GM21390 (cell line): ENCODE measurements around the gene KCTD21.
"Not testable (repeated sequence)": the region's sequence is repeated elsewhere in the genome, so short reads cannot be mapped to it uniquely, and the experiment has no call there.

ENCODE experiments used
- ATAC-seq: cut with Tn5 transposase; IDR thresholded peaks from one replicate; pipeline ENCODE4 v1.9.1; 2021; ENCODE audit not compliant: unreplicated experiment

KCTD21 gene, protein sequence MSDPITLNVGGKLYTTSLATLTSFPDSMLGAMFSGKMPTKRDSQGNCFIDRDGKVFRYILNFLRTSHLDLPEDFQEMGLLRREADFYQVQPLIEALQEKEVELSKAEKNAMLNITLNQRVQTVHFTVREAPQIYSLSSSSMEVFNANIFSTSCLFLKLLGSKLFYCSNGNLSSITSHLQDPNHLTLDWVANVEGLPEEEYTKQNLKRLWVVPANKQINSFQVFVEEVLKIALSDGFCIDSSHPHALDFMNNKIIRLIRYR

DNA sequence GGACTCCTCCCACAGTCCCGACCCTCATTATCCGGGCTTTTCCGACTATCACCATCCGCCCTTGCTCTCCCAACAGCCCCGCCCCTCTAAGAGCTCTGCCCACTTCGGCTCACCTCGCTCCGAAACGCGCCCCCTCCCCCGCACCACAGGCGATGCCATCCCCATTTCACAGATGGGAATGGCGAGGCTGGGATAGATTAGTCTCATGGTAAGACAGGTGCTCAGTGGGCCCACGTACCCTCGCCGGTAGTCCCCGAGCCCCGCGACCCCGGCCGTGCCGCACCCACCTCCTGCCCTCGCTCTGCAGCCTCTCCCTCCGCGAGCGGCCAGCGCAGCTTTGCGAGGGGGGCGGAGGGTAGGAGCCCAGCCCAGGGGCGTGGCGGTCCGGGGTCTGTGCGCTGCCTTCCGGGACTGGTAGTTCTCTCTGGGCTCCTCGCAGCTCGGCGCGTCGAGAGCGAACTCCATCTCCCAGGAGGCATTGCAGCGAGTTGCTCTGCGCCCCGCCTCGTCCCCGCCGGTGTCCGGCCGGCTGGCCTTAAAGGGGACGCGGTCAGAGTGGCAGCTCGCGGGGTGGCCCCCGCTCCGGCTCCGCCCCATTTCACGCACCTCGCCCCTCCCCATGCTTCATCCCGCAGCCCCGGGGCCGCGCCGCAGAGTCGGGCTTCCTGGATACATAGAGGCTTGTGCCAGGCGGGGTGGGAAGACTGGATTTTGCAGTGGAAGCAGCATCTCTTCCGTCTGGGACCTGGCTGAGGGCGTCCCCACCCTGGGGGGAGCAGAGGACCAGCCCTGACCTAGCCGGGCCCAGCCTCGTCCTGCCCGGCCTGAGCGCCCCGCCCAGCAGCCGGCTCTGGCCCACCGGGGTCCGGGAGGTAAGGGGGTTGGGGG lies at the start of gene KCTD21, which contains the start of gene USP35:
Gene KCTD21 (minus strand): TSS at position 341 of the 888 bp plus-strand sequence. CDS start 14,072 bp downstream, outside the sequence.
Gene USP35 (plus strand): TSS at position 634 of the 888 bp plus-strand sequence. CDS start 7,327 bp downstream, outside the sequence.
- ATAC-seq: peak; percentile 97

DNA sequence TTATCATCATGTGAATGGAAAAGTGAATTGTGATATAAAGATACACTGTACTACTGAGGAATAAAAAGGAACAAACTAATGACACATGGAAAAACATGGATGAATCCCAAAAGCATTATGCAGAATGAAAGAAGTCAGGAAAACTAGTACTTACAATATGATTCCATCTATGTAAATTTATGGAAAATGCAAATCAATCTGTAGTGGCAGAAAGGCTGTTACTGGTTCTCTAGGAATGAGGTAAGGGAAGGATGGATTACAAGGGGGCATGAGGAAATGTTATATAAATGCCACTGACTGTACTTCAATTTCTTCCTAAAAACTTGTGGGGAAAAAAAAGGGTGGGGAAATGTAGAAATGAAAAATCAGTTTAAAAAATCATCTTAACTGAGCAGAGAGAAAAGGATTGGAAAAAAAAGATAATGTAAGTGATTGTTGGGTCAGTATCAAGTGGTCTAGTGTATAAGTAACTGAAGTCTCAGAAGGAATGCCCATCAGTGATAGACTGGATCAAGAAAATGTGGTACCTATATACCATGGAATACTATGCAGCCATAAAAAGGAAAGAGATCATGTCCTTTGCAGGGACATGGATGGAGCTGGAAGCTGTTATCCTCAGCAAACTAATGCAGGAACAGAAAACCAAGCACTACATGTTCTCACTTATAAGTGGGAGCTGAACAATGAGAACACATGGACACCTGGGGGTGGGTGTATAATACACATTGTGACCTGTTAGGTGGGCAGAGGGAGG lies 49.0 kb upstream of the KCTD21 start:
- no peak for ATAC-seq

DNA sequence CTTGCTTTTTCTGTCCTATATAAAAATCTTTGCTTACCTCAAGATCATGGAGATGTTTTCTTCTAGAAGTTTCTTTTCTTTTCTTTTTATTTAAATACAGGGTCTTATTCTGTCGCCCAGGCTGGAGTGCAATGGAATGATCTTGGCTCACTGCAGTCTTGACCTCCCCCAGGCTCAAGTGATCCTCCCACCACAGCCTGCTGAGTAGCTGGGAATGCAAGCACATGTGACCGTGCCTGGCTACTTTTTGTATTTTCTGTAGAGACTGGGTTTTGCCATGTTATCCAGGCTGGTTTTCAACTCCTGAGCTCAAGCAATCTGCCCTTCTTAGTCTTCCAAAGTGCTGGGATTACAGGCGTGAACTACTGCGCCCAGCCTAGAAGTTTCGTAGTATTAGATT lies 45.6 kb upstream of the KCTD21 start:
- ATAC-seq: no peak

DNA sequence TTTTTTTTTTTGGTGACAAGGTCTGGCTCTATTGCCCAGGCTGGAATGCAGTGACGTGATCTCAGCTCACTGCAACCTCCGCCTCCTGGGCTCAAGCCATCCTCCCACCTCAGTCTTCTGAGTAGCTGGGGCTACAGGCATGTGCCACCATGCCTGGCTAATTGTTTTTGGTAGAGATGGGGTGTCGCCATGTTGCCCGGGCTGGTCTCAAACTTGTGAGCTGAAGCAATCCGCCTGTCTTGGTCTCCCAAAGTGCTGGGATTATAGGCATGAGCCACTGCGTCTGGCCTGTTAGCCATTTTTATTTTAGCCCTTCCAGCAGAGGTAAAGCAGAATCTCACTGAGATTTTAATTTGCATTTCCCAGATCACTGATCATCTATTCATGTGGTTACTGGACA lies 44.6 kb upstream of the KCTD21 start:
- not testable (repeated sequence) for ATAC-seq

GRCh38 chr11:78231962-78232501 lies 43.6 kb upstream of the KCTD21 start:
- no peak for ATAC-seq

GRCh38 chr11:78230161-78230877 lies 41.9 kb upstream of the KCTD21 start:
- ATAC-seq: no peak

- no peak for ATAC-seq
Measured at GRCh38 chr11:78229106-78229505, 40.7 kb upstream of the KCTD21 start.

- ATAC-seq: peak; percentile 62
Measured at GRCh38 chr11:78228467-78228866, 40.0 kb upstream of the KCTD21 start.

DNA sequence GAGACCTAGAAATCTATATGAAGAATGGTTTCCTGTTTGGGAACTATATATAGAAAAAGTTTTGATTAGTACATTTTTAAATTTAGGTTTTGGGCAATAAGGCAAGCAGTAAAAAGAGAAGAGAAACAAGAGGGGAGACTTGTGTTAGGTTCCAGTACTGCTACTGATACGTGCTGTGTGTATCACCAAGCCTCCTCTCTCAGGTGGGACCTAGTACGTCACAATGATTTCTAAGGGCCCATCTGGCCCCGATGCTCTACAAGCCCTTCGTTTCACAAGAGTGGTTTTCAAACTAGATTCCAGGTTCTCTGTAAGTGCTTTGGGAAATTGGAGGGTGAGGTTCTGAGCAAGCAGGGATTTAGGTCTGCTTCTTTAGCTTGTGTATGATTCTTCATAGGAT lies 39.5 kb upstream of the KCTD21 start:
- peak; percentile 67 for ATAC-seq

GRCh38 chr11:78226684-78227680 lies 38.6 kb upstream of the KCTD21 start:
- ATAC-seq: no peak

DNA sequence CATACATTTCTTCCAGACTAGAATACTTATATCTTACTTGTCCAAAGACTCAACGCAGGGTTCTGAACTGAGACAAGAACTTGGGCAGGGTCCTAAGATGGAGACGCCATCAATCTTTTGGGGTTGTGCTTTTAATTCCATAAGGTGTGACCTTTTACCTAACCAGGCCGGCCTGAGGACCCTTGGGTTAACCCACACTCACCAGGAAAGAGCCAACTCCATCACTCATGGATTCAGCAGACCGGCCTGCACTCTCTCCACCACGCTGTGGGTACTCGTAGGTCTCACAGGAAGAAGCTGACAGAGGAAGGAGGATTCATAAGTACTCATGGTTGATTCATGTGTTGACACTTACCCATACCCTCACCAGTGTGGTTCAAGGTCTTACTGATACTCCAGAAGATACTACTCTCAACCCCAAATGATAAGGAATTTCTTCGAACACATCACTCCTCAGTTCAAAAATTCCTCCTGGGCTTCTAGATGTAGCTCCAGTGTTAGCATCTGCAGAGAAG lies 36.5 kb upstream of the KCTD21 start:
- no peak for ATAC-seq

DNA sequence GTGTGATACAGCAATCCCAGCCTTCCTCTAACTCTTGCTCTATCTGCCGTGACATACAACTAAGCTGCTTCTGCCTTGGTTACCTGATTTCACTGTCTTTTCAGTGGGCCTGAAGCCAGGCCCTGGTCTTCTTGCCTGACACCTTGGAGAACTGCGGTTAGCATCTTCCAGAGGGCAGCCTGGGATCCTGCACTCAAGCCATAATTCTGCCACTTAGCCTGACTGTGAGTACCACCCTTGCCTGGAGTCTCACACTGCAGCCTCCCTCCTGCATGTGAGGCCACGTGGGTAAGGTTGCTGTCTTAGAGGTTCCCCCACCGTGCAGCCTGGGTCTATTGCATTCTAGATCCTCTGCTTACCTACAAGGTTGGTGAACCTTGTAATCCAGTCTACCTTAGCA lies 36.1 kb upstream of the KCTD21 start:
- ATAC-seq: no peak

DNA sequence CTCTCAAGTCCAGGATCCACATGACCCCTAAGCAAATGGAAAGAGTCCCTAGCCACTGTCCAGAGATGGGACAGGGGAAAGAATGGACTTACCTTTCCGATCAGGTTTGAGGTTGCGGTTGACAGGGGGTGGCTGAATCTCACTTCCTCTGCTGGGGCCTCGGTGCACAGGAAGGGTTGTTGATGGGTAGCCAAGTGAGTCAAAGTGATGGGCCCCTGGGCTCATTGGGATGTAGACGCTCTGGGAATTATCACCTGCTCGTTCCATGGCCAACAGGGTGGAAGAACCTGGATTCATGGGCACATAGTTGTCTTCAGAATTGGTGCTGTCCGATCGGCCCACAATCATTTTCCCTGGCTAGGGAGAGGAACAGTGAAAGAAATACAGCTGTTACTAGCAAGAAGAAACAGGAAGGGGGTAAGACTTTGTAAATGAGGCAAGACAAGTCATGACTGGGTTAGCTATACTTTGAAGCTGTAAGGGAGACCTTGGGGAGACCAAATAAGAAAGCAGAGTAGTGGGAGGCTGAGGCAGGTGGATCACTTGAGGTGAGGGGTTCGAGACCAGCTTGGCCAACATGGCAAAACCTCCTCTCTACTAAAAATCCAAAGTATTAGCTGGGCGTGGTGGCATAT lies 35.0 kb upstream of the KCTD21 start:
- ATAC-seq: peak; percentile 75

GRCh38 chr11:78222726-78223125 lies 34.3 kb upstream of the KCTD21 start:
- not testable (repeated sequence) for ATAC-seq

GRCh38 chr11:78221396-78222315 lies 33.2 kb upstream of the KCTD21 start:
- no peak for ATAC-seq

DNA sequence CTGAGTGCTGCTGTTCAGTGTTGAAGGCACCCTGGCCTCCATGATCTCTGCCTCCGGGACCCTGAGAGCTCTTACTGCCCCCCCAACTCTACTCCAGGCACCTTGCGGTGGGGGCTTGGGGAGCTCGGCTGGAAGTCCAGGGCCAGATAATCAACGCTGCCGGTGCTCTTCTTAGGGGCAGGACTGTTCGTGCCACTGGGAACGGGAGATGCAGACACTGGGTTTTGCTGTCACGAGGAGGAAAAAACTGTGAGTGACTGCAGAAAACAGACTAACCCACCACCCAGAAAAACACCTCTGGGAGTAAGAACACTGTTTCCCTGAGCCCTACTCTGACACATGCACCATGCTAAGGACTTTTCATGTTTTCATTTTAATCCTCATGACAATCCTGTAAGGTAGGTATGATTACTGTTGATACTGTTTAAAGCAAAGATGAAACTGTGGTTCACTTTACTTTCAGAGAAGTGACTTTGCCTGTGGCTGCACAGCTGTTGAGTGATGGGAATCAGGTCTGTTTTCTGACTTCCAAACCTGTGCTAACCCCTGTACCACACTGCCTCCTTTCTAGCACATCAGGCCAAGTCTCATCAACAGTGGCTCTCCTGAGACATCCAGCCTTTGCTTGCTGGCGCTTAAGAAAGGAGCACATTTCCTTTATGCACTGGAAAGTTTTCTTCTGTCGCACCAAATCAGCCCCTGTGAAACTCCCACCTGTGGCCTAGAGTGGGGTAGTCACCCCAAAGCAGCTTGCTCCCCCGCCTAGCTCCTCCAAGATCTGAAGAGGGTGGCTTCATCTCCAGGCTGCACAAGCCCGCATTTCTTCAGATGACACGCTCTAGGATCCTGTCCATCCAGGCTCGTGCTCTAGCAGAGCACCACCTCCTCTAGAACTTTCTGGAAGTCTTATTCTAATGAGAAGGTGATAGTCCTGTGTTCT lies 32.1 kb upstream of the KCTD21 start:
- no peak for ATAC-seq
